Breast epithelium (tissue), 4 donors: ENCODE results near the gene DSCAM. TPM values are rescaled to one million over a fixed set of nuclear protein-coding genes. Genes with fewer than 3 reads are reported as not detected.

Experiments
- DNase-seq, 2 donors: peaks; one replicate each; pipeline ENCODE4 v3.0.0-alpha.2; 2019; ENCODE audit warnings: low spot score in 2 of 2
- H3K27ac ChIP-seq, 2 donors: fragments of 200-600 bp; sonication (generic) in 1 of 2; one replicate each; pipeline ENCODE4 v1.5.1; 2016 to 2019; ENCODE audit warnings: mild to moderate bottlenecking in 1 of 2
- H3K27me3 ChIP-seq, 2 donors: fragments of 200-600 bp; sonication (generic) in 1 of 2; one replicate each; pipeline versions ENCODE4 v1.5.1 to v1.6.0; 2017 to 2019; ENCODE audit warnings: control low read depth in 1 of 2, mild to moderate bottlenecking in 1 of 2
- H3K36me3 ChIP-seq: fragments of 200-600 bp; one replicate; pipeline ENCODE4 v1.5.1; 2019
- H3K4me1 ChIP-seq, 2 donors: fragments of 200-600 bp; sonication (generic); one replicate each; pipeline ENCODE4 v1.5.1; 2016 to 2019; ENCODE audit warnings: control low read depth in 1 of 2
- H3K4me3 ChIP-seq, 3 donors: fragments of 200-600 bp; sonication (generic); 1 replicate in 2 of 3; 2 replicates in 1 of 3; pipeline ENCODE4 v1.5.1; 2016 to 2019; ENCODE audit warnings: mild to moderate bottlenecking in 3 of 3, moderate library complexity in 2 of 3
- H3K9me3 ChIP-seq, 2 donors: fragments of 200-600 bp; sonication (generic) in 1 of 2; one replicate each; pipeline ENCODE4 v1.5.1; 2016 to 2019; ENCODE audit warnings: control low read depth in 1 of 2
- POLR2A ChIP-seq: fragments of 450-650 bp; IDR thresholded peaks from one replicate; pipeline ENCODE4 v1.6.1; 2016; ENCODE audit warnings: antibody characterized with exemption, mild to moderate bottlenecking, moderate library complexity
- POLR2AphosphoS5 ChIP-seq, 3 donors: sonication (generic); formaldehyde crosslinking; IDR thresholded peaks; one replicate each; pipeline ENCODE4 v1.6.1; 2017; ENCODE audit warnings: antibody characterized with exemption in 3 of 3
- intact Hi-C: fragments of 100-400 bp; cut with DNase I; formaldehyde crosslinking; loops from one replicate; pipeline ENCODE4 v1.15.1; 2023; ENCODE audit warnings: low total_unique reads
- total RNA-seq, 3 donors: library from RNA; depleted of rRNA; stranded (reverse); fragments of >200 nt; gene quantifications; one replicate each; pipeline ENCODE4 v1.1.0, GENCODE V29; 2016
- TF ChIP-seq, protein P1 (sequence below), 3 donors: fragments of 450-650 bp; IDR thresholded peaks; one replicate each; pipeline ENCODE4 v1.5.1; 2016 to 2017; ENCODE audit warnings: antibody characterized with exemption in 3 of 3, mild to moderate bottlenecking in 3 of 3, moderate library complexity in 3 of 3

The DSCAM gene
- total RNA-seq, 3 donors from 2014 or later, result 0.33 to 0.44 TPM; not detected in 1

DNA sequence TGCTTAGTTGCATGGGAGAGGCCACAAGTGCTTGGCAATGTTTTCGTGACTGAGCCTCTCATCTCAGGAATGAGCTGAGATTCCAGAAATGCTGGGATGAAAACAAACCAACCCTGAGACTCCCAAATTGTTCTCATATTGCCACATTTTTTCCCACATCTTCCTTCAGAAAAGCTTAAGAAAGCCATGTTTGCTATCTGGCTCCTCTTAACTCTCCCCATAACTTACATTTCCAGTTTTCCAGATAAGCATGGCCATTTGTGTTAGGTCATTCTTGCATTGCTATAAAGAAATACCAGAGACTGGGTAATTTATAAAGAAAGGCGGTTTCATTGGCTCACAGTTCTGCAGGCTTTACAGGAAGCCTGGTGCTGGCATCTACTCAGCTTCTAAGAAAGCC is 17.2 kb downstream of the DSCAM start:
- no peaks in the 10 kb centered on the region for H3K27me3 ChIP-seq
- no peak for DNase-seq
- intact Hi-C loops, result loop anchor here (10.0 kb wide), 1 partner anchor 555 kb away; no protein-coding TSS in a partner anchor
- TF ChIP-seq POLR2AphosphoS5 (IDR thresholded peaks at IDR 0.05) (no peak), POLR2A (no peak)
- TF ChIP-seq, protein P1, sequence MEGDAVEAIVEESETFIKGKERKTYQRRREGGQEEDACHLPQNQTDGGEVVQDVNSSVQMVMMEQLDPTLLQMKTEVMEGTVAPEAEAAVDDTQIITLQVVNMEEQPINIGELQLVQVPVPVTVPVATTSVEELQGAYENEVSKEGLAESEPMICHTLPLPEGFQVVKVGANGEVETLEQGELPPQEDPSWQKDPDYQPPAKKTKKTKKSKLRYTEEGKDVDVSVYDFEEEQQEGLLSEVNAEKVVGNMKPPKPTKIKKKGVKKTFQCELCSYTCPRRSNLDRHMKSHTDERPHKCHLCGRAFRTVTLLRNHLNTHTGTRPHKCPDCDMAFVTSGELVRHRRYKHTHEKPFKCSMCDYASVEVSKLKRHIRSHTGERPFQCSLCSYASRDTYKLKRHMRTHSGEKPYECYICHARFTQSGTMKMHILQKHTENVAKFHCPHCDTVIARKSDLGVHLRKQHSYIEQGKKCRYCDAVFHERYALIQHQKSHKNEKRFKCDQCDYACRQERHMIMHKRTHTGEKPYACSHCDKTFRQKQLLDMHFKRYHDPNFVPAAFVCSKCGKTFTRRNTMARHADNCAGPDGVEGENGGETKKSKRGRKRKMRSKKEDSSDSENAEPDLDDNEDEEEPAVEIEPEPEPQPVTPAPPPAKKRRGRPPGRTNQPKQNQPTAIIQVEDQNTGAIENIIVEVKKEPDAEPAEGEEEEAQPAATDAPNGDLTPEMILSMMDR (IDR thresholded peaks at IDR 0.05), result no peak
- no peaks in the 10 kb centered on the region for H3K36me3 ChIP-seq
- H3K4me3 ChIP-seq, result no peak overlapping the region
- no peak overlapping the region for H3K27ac ChIP-seq
- no peaks in the 10 kb centered on the region for H3K4me1 ChIP-seq
- H3K9me3 ChIP-seq, result no peaks in the 10 kb centered on the region

DNA sequence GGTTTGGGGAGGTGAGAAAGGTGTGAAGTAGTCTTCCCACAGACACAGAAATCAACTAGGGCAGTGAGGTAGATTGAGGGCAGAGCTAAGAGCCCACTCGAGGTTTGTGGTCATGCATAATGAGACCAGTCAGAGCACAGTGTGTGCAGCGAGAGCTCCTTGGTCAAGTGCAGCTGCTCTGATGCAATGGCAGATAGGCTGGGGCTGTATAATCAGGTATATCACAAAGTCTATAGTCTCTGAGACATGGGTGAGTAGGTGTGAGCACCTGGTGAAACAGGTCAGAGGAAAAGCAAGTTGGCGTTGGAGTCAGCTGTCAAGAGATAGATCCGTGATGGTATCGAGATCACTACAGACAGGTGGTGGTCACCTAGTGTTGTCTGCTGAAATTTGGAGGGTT is 17.6 kb downstream of the DSCAM start:
- Histone ChIP-seq H3K36me3 (no peaks in the 10 kb centered on the region), H3K4me1 (no peaks in the 10 kb centered on the region), H3K4me3 (no peak overlapping the region), H3K9me3 (no peaks in the 10 kb centered on the region), H3K27ac (no peak overlapping the region), H3K27me3 (no peaks in the 10 kb centered on the region)
- DNase-seq, result no peak
- intact Hi-C loops, result loop anchor here (10.0 kb wide), 1 partner anchor 555 kb away; no protein-coding TSS in a partner anchor
- TF ChIP-seq POLR2AphosphoS5 (IDR thresholded peaks at IDR 0.05) (no peak), POLR2A (no peak)
- TF ChIP-seq, protein P1 (IDR thresholded peaks at IDR 0.05), result no peak

DNA sequence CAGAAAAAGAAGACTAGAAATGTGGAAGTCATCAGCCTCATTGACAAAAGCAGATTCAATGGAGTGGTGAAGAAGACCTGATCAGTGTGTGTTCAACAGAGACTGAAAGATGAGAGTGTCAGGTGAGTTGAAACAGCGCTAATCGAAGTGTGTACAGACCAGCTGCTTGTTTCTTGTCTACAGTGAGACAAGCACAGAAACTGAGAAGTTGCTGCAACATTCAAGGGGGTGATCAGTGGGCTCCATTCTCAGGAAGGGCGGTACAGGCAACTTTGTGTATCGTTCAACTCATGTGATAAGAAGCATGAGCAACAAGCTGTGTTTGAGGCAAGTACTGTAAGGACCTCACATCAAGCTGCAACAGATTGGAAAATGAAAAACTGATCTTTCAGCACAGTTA is 19.4 kb downstream of the DSCAM start:
- H3K27ac ChIP-seq, result no peak overlapping the region
- H3K4me3 ChIP-seq, result no peak overlapping the region
- TF ChIP-seq POLR2AphosphoS5 (IDR thresholded peaks at IDR 0.05) (no peak), POLR2A (no peak)
- TF ChIP-seq, protein P1 (IDR thresholded peaks at IDR 0.05), result no peak
- intact Hi-C loops, result loop anchor here (10.0 kb wide), 1 partner anchor 557 kb away; no protein-coding TSS in a partner anchor
- no peaks in the 10 kb centered on the region for H3K9me3 ChIP-seq
- no peak for DNase-seq
- H3K27me3 ChIP-seq, result no peaks in the 10 kb centered on the region
- H3K4me1 ChIP-seq, result no peaks in the 10 kb centered on the region
- no peaks in the 10 kb centered on the region for H3K36me3 ChIP-seq

DNA sequence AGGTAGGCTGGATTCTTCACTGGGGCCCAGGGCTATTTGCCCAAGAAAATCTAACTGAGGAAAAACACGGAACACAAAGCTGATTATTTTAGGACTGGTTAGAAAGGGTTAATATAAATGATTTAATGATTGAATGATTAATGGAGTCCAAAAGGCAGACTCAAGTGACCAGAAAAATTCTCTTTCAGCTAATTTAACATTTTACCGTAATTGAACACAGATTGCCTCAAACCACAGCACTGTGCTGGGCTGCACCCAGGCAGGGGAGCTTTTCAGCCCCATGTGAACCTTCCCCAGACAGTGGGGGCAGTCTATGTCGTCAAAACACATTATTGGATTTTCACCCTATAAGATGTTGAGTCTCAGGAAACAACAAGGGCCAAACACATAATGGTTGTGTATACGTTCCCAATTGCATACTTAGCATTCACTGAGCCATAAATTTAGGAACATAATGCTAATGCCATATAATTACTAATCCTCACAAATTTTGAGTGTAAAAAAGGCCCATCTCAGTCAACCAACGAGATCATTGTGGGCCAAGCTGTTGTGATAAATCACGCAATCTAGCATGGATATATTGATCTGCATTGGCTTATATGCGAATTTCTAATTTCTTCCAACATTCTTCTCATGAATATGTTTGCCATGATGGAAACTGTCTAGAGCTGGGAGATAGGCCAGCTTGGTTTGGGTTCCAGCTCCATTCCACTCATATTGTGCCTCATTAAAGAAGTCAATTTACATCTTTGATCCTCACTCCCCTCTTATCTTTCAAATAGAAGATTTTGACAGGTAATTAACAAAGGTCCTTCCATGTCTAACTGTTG is 27.7 kb downstream of the DSCAM start:
- TF ChIP-seq, protein P1 (IDR thresholded peaks at IDR 0.05), result no peak
- TF ChIP-seq POLR2A, result no peak
- TF ChIP-seq POLR2AphosphoS5 (IDR thresholded peaks at IDR 0.05), result no peak
- intact Hi-C loops, result no loop called here

DNA sequence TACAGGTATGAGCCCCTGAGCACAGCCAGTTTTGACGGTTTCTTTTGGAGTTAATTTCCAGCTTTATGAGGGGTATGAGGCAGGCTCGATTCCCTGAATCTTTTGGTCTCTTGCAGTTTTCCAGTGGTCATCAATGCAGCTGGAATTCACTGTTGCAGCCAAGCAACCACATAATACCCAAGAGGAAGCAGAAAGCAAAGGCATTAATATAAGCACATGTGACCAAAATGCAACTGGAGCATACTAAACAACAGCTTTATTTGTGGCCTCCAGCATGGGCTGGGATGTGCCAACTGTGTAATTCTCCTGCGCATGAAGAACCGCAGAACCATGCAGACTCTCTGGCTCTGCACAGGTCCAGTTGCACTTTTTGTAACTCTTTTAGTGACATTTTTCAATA is 33.0 kb downstream of the DSCAM start:
- Histone ChIP-seq H3K36me3 (no peaks in the 10 kb centered on the region), H3K4me1 (no peaks in the 10 kb centered on the region), H3K9me3 (no peaks in the 10 kb centered on the region), H3K4me3 (no peak overlapping the region), H3K27me3 (no peaks in the 10 kb centered on the region), H3K27ac (no peak overlapping the region)
- intact Hi-C loops, result no loop called here
- no peak for DNase-seq
- no peak for TF ChIP-seq POLR2A
- TF ChIP-seq, protein P1 (IDR thresholded peaks at IDR 0.05), result no peak
- TF ChIP-seq POLR2AphosphoS5 (IDR thresholded peaks at IDR 0.05), result no peak

More for the DNA sequence above, 27.7 kb downstream of the DSCAM start:
- no peaks in the 10 kb centered on the region for H3K27me3 ChIP-seq
- H3K27ac ChIP-seq, result no peak overlapping the region
- no peak for DNase-seq
- no peaks in the 10 kb centered on the region for H3K9me3 ChIP-seq
- no peak overlapping the region for H3K4me3 ChIP-seq
- no peaks in the 10 kb centered on the region for H3K36me3 ChIP-seq
- H3K4me1 ChIP-seq, result no peaks in the 10 kb centered on the region
